DND-41 (cell line): ENCODE measurements around the gene RHAG.
"Not testable (repeated sequence)": the region's sequence is repeated elsewhere in the genome, so short reads cannot be mapped to it uniquely, and the experiment has no call there.

Experiments
- CTCF ChIP-seq: IDR thresholded peaks from 2 replicates; pipeline ENCODE4 v1.5.1; 2012; ENCODE audit warnings: borderline replicate concordance, low read length, moderate library complexity, mild to moderate bottlenecking; ENCODE audit not compliant: poor library complexity, severe bottlenecking; ENCODE audit errors: extremely low read depth
- EZH2 ChIP-seq: IDR thresholded peaks from 3 replicates; pipeline ENCODE4 v1.6.1; 2012; ENCODE audit warnings: borderline replicate concordance, low read depth, mild to moderate bottlenecking, moderate library complexity, low read length, inconsistent platforms; ENCODE audit not compliant: severe bottlenecking

GRCh38 chr6:49608275-49608674 is 28.4 kb downstream of the RHAG start:
- TF ChIP-seq CTCF, EZH2: not testable (repeated sequence)
